D341Med (cell line): ENCODE measurements around the gene OGFOD1.

Experiments
- DNase-seq: peaks from one replicate; pipeline ENCODE4 v3.0.0; 2012; ENCODE audit warnings: low spot score

The OGFOD1 gene

GRCh38 chr16:56428091-56428490, 23.3 kb upstream of the OGFOD1 start:
- no peak for DNase-seq

- DNase-seq: no peak
These were observed 15.1 kb upstream of the OGFOD1 start for GRCh38 chr16:56436258-56436657.

- DNase-seq: no peak
These were observed 13.3 kb upstream of the OGFOD1 start for GRCh38 chr16:56438038-56438437.

- DNase-seq: no peak
These were observed 4.1 kb upstream of the OGFOD1 start for GRCh38 chr16:56447286-56447685.

GRCh38 chr16:56448005-56448404, 3.3 kb upstream of the OGFOD1 start:
- no peak for DNase-seq

GRCh38 chr16:56450275-56450985, 924 bp upstream of the OGFOD1 start:
- peak; percentile 28 for DNase-seq

- DNase-seq: peak; percentile 75
These were observed 667 bp downstream of the OGFOD1 start for GRCh38 chr16:56451753-56452689.

- DNase-seq: no peak
These were observed 6.6 kb downstream of the OGFOD1 start for GRCh38 chr16:56457927-56458470.

- peak; percentile 61 for DNase-seq
These were observed 8.7 kb downstream of the OGFOD1 start for GRCh38 chr16:56460101-56460500.

- no peak for DNase-seq
These were observed 10.9 kb downstream of the OGFOD1 start for GRCh38 chr16:56462064-56462796.

GRCh38 chr16:56463153-56463552, 11.8 kb downstream of the OGFOD1 start:
- no peak for DNase-seq

GRCh38 chr16:56466344-56466743, 15.0 kb downstream of the OGFOD1 start:
- DNase-seq: no peak

- DNase-seq: no peak
These were observed 17.4 kb downstream of the OGFOD1 start for GRCh38 chr16:56468800-56469199.

GRCh38 chr16:56469748-56470147, 18.4 kb downstream of the OGFOD1 start:
- DNase-seq: no peak

GRCh38 chr16:56470232-56470631, 18.9 kb downstream of the OGFOD1 start:
- DNase-seq: no peak

- DNase-seq: no peak
These were observed 19.3 kb downstream of the OGFOD1 start for GRCh38 chr16:56470666-56471065.

GRCh38 chr16:56475201-56475600, 23.8 kb downstream of the OGFOD1 start:
- DNase-seq: no peak

GRCh38 chr16:56477096-56477878, 25.9 kb downstream of the OGFOD1 start:
- no peak for DNase-seq

- no peak for DNase-seq
These were observed 27.1 kb downstream of the OGFOD1 start for GRCh38 chr16:56478281-56479049.

GRCh38 chr16:56479469-56479868, 28.1 kb downstream of the OGFOD1 start:
- no peak for DNase-seq
